ENCODE results near the gene ERMARD.

Gene ERMARD

GRCh38 chr6:169791721-169792131 lies 40.3 kb downstream of the ERMARD start:
- ChIA-PET CTCF (interaction anchor here (0.7 to 1.0 kb wide), 2 partner anchors 501 to 896 kb away, joined by 3 to 5 read pairs; no protein-coding TSS in a partner anchor), POLR2A (ENCODE audit: low non-redundant PET) (interaction anchor here (0.6 kb wide), 1 partner anchor 445 kb away, joined by 4 read pairs; no protein-coding TSS in a partner anchor)
- TF ChIP-seq CTCF (conservative IDR thresholded peaks at IDR 0.05; ENCODE audit: low read depth), result no peak
- H3K27ac ChIP-seq, result no peak overlapping the region
- DNase-seq (ENCODE audit: low spot score), result no peak

- no peak for DNase-seq (ENCODE audit: low spot score)
- ChIA-PET CTCF (interaction anchor here (0.6 to 0.7 kb wide), 2 partner anchors 176 to 897 kb away, joined by 3 read pairs; no protein-coding TSS in a partner anchor), POLR2A (ENCODE audit: low non-redundant PET) (no interaction called here)
- TF ChIP-seq CTCF (conservative IDR thresholded peaks at IDR 0.05; ENCODE audit: low read depth), result no peak
- H3K27ac ChIP-seq, result no peak overlapping the region
Measured at GRCh38 chr6:169792306-169793015, 41.0 kb downstream of the ERMARD start.

- ChIA-PET POLR2A (ENCODE audit: low non-redundant PET) (no interaction called here), CTCF (no interaction called here)
- H3K27ac ChIP-seq, result no peak overlapping the region
- no peak for TF ChIP-seq CTCF (conservative IDR thresholded peaks at IDR 0.05; ENCODE audit: low read depth)
- no peak for DNase-seq (ENCODE audit: low spot score)
Measured at GRCh38 chr6:169793408-169793807, 42.0 kb downstream of the ERMARD start.

- CTCF ChIA-PET, result interaction anchor here (0.7 to 0.8 kb wide), 3 partner anchors 10 to 37 kb away, joined by 3 to 4 read pairs (median 3); no protein-coding TSS in a partner anchor
- no peak overlapping the region for H3K27ac ChIP-seq
- TF ChIP-seq CTCF (conservative IDR thresholded peaks at IDR 0.05; ENCODE audit: low read depth), result no peak
- no peak for DNase-seq (ENCODE audit: low spot score)
- POLR2A ChIA-PET (ENCODE audit: low non-redundant PET), result no interaction called here
Measured at GRCh38 chr6:169794317-169795055, 43.1 kb downstream of the ERMARD start.

- no peak for TF ChIP-seq CTCF (conservative IDR thresholded peaks at IDR 0.05; ENCODE audit: low read depth)
- H3K27ac ChIP-seq, result no peak overlapping the region
- no peak for DNase-seq (ENCODE audit: low spot score)
- POLR2A ChIA-PET (ENCODE audit: low non-redundant PET), result no interaction called here
- CTCF ChIA-PET, result interaction anchor here (0.8 kb wide), 2 partner anchors 11 to 36 kb away, joined by 3 to 4 read pairs; no protein-coding TSS in a partner anchor
Measured at GRCh38 chr6:169795196-169795595, 43.8 kb downstream of the ERMARD start.

- CTCF ChIA-PET, result no interaction called here
- no peak overlapping the region; the same call in 1 of the 2 replicates for H3K27ac ChIP-seq
- TF ChIP-seq CTCF (conservative IDR thresholded peaks at IDR 0.05; ENCODE audit: low read depth), result no peak
- POLR2A ChIA-PET (ENCODE audit: low non-redundant PET), result no interaction called here
- DNase-seq (ENCODE audit: low spot score), result no peak
Measured at GRCh38 chr6:169798764-169799473, 47.5 kb downstream of the ERMARD start.

All from RWPE1 (cell line).